ENCODE results near the gene MSL1. TPM values are rescaled to one million over a fixed set of nuclear protein-coding genes. Genes with fewer than 3 reads are reported as not detected.

Gene MSL1
- total and polyA plus RNA-seq, 9 of the 15 experiments (the other 6 are each of a cell fraction or from before 2014, with no cell fraction given) = 13.8 to 120 (median 61.9) TPM

DNA sequence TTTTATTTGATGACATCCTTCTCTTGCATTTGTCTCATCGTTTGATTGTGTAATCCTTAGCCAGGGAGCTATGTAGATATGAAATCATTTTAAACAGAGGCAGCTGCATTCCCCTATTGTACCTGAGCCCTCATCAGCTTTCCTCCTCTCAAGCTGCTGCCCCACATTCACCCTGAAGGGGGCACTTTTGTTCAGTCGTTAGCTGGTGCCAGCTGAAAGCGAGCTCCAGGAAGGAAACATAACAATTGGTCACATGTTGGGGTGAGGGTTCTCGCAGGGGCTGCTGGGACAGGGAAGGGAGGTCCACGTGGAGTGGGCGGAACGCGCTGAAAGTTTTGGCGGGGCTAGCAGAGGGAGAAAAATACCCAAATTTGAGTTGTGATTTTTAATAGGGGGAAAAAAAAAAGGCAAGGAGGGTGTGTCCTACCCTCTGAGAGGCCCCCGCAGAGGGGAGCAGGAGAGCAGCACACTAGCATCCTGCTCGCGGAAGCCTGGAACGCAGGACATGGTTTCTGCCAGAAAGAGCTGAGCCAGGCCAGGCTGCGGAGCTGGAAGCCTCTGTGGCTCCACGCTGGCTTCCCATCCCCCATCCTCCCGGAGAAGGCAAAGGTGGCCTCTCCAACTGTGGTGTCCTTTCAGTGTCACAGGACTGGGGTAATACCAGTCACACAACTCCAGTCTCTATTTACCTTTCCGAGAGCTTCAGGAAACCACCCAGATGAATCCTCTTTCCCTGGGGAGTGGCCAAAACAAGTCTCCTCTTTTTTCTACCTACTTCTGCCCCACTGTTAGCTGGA, 8.5 kb upstream of the MSL1 start (continued):
- no peak for TF ChIP-seq FOXM1 (IDR thresholded peaks at IDR 0.05; ENCODE audit: low read depth)
- no peak for TF ChIP-seq FOXM1 (CRISPR knock-in tag; IDR thresholded peaks at IDR 0.05; ENCODE audit: low read depth)
- TF ChIP-seq SIN3A (IDR thresholded peaks at IDR 0.05; ENCODE audit: borderline replicate concordance in 2 of 2, control insufficient read depth in 1 of 2, low read depth in 2 of 2, low read length in 2 of 2) = peak; percentile 80 to 86; a peak in 3 of 4 replicates
- TF ChIP-seq SMAD1 (IDR thresholded peaks at IDR 0.05; ENCODE audit: low read depth, low read length, partially characterized antibody) = no peak
- peak; percentile 41; the same call in 1 of the 2 replicates for TF ChIP-seq CTBP1 (IDR thresholded peaks at IDR 0.05; ENCODE audit: borderline replicate concordance)
- TF ChIP-seq HIVEP1 (CRISPR knock-in tag; IDR thresholded peaks at IDR 0.05) = no peak
- TF ChIP-seq GABPA (tag; conservative IDR thresholded peaks at IDR 0.05; ENCODE audit: low read depth) = peak; percentile 52
- no peak for TF ChIP-seq TSC22D4 (tag; IDR thresholded peaks at IDR 0.05)
- TF ChIP-seq TFE3 (CRISPR knock-in tag; IDR thresholded peaks at IDR 0.05) = peak; percentile 46
- no peak for TF ChIP-seq TAF1 (IDR thresholded peaks at IDR 0.05; ENCODE audit: control insufficient read depth, extremely low read depth, insufficient read depth, low read length, severe bottlenecking)
- TF ChIP-seq GATA2 (CRISPR knock-in tag; IDR thresholded peaks at IDR 0.05) = no peak
- peak; percentile 96 for TF ChIP-seq L3MBTL2 (IDR thresholded peaks at IDR 0.05)
- no peak for TF ChIP-seq RHOXF2B (CRISPR knock-in tag; conservative IDR thresholded peaks at IDR 0.05)
- TF ChIP-seq SP1 (CRISPR knock-in tag; IDR thresholded peaks at IDR 0.05) = peak; percentile 49; the same call in 1 of the 2 replicates
- TF ChIP-seq, protein P1, sequence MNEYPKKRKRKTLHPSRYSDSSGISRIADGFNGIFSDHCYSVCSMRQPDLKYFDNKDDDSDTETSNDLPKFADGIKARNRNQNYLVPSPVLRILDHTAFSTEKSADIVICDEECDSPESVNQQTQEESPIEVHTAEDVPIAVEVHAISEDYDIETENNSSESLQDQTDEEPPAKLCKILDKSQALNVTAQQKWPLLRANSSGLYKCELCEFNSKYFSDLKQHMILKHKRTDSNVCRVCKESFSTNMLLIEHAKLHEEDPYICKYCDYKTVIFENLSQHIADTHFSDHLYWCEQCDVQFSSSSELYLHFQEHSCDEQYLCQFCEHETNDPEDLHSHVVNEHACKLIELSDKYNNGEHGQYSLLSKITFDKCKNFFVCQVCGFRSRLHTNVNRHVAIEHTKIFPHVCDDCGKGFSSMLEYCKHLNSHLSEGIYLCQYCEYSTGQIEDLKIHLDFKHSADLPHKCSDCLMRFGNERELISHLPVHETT (CRISPR knock-in tag; conservative IDR thresholded peaks at IDR 0.05 in 1 of 2, IDR thresholded peaks at IDR 0.05 in 1 of 2) = 0 out of 4 replicates have a peak, but pooled peaks of 1 of the 2 experiments have one; percentile 54
- TF ChIP-seq NFXL1 (CRISPR knock-in tag; IDR thresholded peaks at IDR 0.05) = no peak
- TF ChIP-seq, protein P2, sequence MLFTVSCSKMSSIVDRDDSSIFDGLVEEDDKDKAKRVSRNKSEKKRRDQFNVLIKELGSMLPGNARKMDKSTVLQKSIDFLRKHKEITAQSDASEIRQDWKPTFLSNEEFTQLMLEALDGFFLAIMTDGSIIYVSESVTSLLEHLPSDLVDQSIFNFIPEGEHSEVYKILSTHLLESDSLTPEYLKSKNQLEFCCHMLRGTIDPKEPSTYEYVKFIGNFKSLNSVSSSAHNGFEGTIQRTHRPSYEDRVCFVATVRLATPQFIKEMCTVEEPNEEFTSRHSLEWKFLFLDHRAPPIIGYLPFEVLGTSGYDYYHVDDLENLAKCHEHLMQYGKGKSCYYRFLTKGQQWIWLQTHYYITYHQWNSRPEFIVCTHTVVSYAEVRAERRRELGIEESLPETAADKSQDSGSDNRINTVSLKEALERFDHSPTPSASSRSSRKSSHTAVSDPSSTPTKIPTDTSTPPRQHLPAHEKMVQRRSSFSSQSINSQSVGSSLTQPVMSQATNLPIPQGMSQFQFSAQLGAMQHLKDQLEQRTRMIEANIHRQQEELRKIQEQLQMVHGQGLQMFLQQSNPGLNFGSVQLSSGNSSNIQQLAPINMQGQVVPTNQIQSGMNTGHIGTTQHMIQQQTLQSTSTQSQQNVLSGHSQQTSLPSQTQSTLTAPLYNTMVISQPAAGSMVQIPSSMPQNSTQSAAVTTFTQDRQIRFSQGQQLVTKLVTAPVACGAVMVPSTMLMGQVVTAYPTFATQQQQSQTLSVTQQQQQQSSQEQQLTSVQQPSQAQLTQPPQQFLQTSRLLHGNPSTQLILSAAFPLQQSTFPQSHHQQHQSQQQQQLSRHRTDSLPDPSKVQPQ (CRISPR knock-in tag; IDR thresholded peaks at IDR 0.05; ENCODE audit: borderline replicate concordance) = no peak
- no peak for TF ChIP-seq CREBBP (IDR thresholded peaks at IDR 0.05; ENCODE audit: low read depth, low read length)
- no peak for TF ChIP-seq RNF2 (IDR thresholded peaks at IDR 0.05)
- TF ChIP-seq CREB3 (tag; conservative IDR thresholded peaks at IDR 0.05; ENCODE audit: low read depth) = no peak
- peak; percentile 63 for TF ChIP-seq ETV1 (tag; conservative IDR thresholded peaks at IDR 0.05; ENCODE audit: low read depth)
